Activated T-cell treated with anti-CD3 and anti-CD28 coated beads for 4 hours (primary cell): Measurements from ENCODE around the gene IFNA14.
"Not testable (repeated sequence)": the region's sequence is repeated elsewhere in the genome, so short reads cannot be mapped to it uniquely, and the experiment has no call there.

Experiments used
- DNase-seq: peaks from one replicate; pipeline ENCODE4 v3.0.0-alpha.2; 2020

The IFNA14 gene

GRCh38 chr9:21239911-21240310 is at the start of gene IFNA14:
Gene IFNA14 (minus strand): TSS chr9:21240005. CDS start chr9:21239935, 70 bp downstream.
- no peak for DNase-seq

GRCh38 chr9:21287280-21287679 is 47.5 kb upstream of the IFNA14 start:
- DNase-seq = no peak

- DNase-seq = no peak
Measured at GRCh38 chr9:21286659-21287058, 46.9 kb upstream of the IFNA14 start.

- no peak for DNase-seq
Measured at GRCh38 chr9:21286099-21286498, 46.3 kb upstream of the IFNA14 start.

- DNase-seq = no peak
Measured at GRCh38 chr9:21281275-21281674, 41.5 kb upstream of the IFNA14 start.

GRCh38 chr9:21268347-21268657 is 28.5 kb upstream of the IFNA14 start:
- no peak for DNase-seq

- no peak for DNase-seq
Measured at GRCh38 chr9:21267485-21268346, 27.9 kb upstream of the IFNA14 start.

- DNase-seq = no peak
Measured at GRCh38 chr9:21266733-21267484, 27.1 kb upstream of the IFNA14 start.

- DNase-seq = no peak
Measured at GRCh38 chr9:21265421-21266189, 25.8 kb upstream of the IFNA14 start.

- DNase-seq = no peak
Measured at GRCh38 chr9:21255538-21256212, 15.9 kb upstream of the IFNA14 start.

- no peak for DNase-seq
Measured at GRCh38 chr9:21252721-21253547, 13.1 kb upstream of the IFNA14 start.

GRCh38 chr9:21251638-21252037 is 11.8 kb upstream of the IFNA14 start:
- no peak for DNase-seq

- DNase-seq = no peak
Measured at GRCh38 chr9:21251190-21251589, 11.4 kb upstream of the IFNA14 start.

- no peak for DNase-seq
Measured at GRCh38 chr9:21244836-21245235, 5.0 kb upstream of the IFNA14 start.

- not testable (repeated sequence) for DNase-seq
Measured at GRCh38 chr9:21236360-21236714, 3.5 kb downstream of the IFNA14 start.

GRCh38 chr9:21235468-21236359 is 4.1 kb downstream of the IFNA14 start:
- DNase-seq = not testable (repeated sequence)

- no peak for DNase-seq
Measured at GRCh38 chr9:21234153-21234687, 5.6 kb downstream of the IFNA14 start.

GRCh38 chr9:21233258-21233657 is 6.5 kb downstream of the IFNA14 start:
- no peak for DNase-seq

GRCh38 chr9:21228122-21228521 is 11.7 kb downstream of the IFNA14 start, which contains the start of gene IFNA17:
Gene IFNA17 (minus strand): TSS chr9:21228222. CDS start chr9:21228173, 49 bp downstream.
- DNase-seq = no peak

GRCh38 chr9:21217211-21217610 is 22.6 kb downstream of the IFNA14 start, which contains the start of gene IFNA16:
Gene IFNA16 (minus strand): TSS chr9:21217311. CDS start chr9:21217305, 6 bp downstream.
- not testable (repeated sequence) for DNase-seq
